HG02938 (cell line): ENCODE results near the gene CDC34.

Experiments
- ATAC-seq: cut with Tn5 transposase; IDR thresholded peaks from one replicate; pipeline ENCODE4 v1.9.1; 2021; ENCODE audit warnings: mild to moderate bottlenecking, moderate library complexity; ENCODE audit not compliant: unreplicated experiment

The CDC34 gene

DNA sequence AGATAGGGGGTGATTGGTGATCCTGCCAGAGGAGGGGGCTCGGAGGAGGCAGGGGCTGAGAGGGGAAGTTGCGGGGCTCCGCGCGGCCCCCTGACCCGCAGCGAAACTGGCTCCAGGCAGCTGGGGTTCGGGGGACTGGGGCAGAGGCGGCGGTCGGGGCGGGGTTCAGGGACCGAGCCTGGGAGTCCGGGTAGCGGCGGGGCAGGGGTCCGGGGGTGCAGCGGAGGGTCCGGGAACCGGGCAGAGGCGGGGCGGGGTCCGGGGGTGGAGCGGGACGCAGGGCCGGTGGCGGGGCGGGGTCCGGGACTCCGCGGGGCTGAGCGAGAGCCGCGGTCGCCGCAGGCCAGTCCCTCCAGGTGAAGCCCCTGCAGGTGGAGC is 34.1 kb upstream of the CDC34 start:
- ATAC-seq = no peak

DNA sequence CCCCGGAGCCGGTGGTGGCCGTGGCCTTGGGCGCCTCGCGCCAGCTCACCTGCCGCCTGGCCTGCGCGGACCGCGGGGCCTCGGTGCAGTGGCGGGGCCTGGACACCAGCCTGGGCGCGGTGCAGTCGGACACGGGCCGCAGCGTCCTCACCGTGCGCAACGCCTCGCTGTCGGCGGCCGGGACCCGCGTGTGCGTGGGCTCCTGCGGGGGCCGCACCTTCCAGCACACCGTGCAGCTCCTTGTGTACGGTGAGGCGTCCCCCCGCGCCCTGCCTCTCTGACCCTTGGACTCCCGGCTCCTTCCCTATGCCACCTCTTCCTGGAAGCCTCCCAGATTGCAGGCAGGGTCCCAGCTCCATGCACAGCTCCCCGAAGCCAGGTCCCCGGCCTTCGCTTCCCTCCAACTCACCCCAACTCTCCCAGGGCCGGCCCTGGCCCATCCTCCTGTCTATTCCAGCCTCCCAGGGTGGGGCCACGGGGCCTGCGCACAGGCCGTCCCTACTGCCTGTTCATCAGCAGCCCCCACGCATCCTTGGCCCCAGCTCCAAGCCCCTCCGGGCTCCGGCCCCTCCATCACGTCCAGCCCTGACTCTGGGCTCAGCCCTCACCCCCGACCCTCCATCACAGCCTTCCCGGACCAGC is 33.6 kb upstream of the CDC34 start:
- no peak for ATAC-seq

DNA sequence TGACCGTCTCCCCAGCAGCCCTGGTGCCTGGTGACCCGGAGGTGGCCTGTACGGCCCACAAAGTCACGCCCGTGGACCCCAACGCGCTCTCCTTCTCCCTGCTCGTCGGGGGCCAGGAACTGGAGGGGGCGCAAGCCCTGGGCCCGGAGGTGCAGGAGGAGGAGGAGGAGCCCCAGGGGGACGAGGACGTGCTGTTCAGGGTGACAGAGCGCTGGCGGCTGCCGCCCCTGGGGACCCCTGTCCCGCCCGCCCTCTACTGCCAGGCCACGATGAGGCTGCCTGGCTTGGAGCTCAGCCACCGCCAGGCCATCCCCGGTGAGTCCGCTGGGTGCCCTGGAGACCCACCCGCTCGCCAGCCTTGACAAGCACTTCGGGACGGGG is 33.1 kb upstream of the CDC34 start:
- ATAC-seq = no peak

DNA sequence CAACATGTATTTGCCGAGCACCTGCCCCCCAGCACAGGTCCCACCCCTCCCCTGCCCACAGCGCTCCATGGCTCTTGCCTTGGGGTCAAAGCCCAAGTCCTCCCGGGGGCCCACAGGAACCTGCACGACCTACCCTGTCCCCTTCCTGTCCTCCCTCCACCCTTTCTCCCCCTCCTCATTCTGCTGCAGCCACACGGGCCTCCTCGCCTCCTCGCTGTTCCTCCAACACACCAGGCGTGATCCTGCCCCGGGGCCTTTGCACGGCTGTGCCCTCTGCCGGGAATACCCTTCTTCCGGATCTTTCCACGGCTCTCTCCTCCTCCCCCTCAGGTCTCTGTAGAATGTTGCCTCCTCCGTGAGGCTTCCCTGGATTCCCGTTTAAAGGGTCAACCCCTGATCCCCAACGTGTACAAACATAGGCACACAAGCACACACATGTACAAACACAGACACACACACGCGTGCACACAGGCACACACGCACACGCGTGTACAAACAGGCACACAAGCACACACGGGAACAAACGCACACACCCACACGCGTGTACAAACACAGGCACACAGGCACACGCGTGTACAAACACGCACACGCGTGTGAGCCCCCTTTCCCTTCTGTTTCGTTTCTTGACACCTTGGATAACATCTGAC is 32.5 kb upstream of the CDC34 start:
- ATAC-seq = no peak

DNA sequence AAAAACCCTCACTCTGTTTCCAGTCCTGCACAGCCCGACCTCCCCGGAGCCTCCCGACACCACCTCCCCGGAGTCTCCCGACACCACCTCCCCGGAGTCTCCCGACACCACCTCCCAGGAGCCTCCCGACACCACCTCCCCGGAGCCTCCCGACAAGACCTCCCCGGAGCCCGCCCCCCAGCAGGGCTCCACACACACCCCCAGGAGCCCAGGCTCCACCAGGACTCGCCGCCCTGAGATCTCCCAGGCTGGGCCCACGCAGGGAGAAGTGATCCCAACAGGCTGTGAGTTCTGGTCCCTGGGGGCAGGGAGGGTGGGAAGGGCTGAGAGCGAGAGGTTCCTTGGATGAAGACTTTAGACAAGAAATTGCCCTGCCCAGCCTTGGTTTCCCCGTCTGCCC is 29.9 kb upstream of the CDC34 start:
- no peak for ATAC-seq

DNA sequence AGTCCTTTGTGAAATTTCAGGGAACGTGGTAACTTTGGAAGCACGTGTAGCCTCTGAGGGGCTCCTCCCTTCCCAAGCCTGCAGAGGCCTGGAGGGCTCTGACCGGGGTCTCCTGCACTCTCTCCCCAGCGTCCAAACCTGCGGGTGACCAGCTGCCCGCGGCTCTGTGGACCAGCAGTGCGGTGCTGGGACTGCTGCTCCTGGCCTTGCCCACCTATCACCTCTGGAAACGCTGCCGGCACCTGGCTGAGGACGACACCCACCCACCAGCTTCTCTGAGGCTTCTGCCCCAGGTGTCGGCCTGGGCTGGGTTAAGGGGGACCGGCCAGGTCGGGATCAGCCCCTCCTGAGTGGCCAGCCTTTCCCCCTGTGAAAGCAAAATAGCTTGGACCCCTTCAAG is 26.9 kb upstream of the CDC34 start:
- ATAC-seq = no peak

DNA sequence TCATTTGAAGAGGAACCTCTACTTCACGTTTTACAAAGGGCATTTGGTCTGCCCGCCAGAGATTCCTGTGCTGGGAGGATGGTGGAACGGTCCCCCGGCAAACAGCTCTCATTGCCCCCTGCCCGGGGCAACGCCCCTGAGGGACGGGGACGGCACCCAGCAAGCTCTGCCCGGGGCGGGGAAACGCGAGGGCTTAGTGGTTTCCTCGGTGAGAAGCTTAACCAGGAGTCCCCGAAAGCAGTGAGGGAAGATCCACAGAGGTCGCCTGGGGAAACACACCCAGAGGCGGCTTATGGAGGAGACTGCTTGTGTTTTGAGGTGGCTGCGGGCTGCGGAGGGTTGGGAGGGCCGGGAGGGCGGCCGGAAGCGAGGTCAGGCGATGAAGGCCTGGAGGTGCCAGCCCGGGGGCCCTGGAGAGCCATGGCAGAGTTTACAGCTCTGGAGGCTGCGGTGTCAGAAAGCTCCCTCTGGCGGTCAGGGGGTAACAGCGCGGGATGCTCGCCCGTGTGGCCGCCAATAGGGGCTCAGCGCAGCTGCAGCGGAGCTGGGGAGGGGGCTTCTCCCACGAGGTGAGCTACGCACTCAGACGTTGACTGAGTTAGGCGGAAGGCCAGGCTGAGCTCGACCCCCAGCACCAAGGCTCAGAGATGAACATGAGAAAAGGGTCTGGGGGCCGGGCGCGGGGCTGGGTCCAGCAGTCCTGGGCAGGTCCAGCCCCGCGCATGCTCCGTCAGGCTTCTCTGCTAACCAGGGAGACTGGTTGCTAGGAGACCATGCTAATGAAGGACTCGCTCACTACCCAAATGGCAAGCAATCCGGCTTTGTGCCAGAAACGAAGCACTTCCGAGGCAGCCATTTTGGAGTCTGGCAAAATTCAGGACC is 24.9 kb upstream of the CDC34 start:
- peak; percentile 58 for ATAC-seq

DNA sequence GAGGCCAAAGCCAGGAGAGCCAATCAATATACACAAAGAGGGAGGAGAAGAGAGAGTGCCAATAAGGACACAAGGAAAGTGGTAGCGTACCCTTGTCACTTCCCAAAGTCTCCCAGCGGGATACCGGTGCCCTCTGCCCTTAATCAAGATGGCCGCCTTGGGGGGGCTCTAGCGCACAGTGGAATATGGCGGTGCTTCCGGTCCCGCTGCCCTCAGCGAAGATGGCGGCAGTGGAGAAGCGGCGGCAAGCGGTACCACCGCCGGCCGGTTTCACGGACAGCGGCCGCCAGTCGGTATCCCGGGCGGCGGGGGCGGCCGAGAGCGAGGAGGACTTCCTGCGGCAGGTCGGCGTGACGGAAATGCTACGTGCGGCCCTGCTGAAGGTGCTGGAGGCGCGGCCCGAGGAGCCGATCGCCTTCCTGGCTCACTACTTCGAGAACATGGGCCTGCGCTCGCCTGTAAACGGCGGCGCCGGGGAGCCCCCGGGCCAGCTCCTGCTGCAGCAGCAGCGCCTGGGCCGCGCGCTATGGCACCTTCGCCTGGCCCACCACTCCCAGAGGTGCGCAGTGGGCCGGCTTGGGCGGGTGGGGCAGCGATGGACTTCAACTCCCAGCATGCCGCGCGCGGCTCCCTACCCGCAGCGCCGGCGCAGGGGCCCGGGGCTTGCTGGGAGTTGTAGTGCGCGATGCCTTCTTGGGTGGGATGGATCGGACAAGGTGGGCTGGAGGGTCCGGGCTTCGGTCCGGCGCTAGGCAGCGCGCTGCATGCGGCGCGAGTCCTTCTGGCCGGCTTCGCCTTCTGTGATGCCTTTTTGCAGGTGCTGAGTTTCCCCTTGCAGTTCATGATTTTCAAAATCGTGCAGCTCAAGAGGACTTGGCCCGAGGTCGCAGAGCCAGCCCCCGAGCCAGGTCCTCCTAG is 24.0 kb upstream of the CDC34 start, which contains the start of gene TPGS1:
TSS of gene TPGS1 (plus strand) at position 212 of the 918 bp plus-strand sequence. CDS start at position 222, 10 bp downstream.
- peak; percentile 51 for ATAC-seq

DNA sequence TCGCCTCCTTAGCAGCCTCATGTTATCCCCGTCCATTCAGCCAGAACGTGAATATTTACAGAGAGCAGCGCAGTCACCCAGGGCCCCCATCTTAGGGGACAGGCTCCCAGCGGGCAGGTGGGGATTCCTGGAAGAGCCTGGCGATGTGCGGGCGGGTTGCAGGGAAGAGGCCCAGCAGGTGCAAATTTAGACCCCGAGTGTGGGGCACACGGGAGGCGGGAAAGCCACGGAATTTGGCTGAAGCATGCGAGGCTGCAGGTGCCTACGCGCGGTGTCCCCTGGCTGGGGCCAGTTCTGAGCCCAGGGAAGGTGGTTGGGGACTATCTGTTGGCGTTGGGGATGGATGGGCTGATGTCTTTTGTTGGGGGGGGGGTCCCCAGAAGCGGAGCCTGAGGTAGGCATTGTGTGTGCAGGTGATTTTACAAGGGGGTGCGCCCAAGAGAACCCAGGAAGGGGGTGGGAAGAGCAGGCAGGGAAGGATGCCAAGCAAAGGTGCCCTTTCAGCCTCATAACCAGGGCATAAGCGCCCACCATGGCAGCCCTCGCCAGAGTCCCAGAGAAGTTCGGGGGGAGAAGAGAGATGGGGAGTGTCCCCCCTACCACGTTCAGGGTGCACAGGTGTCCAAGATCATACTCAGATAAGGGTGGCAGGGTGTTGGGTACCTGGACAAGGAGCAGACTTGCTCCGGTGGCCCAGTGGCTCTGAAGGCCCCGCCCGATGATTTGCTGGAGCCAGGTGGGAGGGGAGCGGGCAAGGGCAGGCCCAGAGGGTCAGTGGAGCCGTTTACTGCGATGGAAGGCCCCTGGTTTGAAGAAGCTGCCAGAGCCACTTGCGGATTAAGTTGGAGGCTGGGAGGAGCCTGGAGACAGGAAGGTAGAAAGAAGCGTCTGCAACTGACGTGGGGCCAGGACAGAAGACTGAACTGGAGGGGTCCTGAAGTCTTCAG is 23.1 kb upstream of the CDC34 start:
- ATAC-seq = no peak

DNA sequence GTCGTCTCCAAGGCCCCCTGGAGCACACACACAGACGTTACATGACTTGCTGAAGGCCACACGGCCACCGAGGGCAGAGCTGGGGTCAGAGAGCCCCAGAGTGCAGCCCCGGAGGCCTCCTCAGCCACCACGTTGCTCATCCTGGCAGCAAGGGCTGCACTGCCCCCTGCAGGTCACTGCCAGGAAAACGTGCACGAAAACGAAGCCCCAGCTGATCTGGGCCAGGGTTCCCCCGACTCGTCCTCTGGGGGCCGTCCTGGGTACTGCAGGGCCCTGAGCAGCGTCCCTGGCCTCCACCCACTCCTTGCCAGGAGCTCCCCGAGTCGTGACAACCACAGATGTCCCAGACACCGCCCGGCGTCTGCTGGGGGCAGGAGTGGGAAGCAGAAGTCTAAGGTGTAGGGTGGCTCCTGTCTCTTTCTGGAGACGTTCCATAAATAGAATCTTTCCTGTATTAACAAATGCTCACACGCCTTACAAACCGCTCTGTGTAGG is 20.9 kb upstream of the CDC34 start:
- ATAC-seq = no peak

DNA sequence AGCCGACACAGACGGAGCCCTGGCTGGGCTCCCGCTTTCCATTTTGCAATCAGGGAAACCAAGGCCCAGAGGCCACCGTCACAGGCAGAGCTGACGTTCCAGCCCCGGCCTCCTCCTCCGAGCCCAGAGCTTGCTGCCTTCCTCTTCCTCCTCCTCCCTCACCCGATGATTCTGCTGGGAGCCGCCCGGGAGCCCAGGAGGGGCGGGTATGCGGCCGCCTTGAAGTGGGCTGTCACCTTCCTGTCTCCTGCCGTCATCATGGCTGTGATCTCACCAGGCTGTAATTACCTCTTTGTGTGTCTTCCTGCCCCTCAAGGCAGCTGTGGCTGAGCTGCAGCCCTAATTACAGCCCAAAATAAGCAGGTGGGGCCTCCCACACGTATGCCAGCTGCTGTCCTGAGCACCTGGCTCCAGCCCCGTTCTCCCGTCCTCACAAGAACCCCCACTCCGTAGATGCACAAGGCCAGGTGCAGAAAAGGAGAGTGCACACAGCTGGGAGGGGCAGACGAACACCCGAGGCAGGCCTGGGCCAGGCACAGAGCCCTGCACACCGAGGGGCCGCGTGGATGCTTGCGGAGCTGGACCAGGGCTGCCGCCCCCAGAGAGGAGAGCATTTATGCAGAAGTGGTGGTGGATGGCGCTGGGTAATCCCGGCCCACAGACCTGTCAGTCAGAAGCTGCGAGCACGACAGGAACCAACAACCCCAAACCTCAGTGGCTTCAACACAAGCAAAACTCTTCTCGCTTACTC is 20.3 kb upstream of the CDC34 start:
- ATAC-seq = no peak

DNA sequence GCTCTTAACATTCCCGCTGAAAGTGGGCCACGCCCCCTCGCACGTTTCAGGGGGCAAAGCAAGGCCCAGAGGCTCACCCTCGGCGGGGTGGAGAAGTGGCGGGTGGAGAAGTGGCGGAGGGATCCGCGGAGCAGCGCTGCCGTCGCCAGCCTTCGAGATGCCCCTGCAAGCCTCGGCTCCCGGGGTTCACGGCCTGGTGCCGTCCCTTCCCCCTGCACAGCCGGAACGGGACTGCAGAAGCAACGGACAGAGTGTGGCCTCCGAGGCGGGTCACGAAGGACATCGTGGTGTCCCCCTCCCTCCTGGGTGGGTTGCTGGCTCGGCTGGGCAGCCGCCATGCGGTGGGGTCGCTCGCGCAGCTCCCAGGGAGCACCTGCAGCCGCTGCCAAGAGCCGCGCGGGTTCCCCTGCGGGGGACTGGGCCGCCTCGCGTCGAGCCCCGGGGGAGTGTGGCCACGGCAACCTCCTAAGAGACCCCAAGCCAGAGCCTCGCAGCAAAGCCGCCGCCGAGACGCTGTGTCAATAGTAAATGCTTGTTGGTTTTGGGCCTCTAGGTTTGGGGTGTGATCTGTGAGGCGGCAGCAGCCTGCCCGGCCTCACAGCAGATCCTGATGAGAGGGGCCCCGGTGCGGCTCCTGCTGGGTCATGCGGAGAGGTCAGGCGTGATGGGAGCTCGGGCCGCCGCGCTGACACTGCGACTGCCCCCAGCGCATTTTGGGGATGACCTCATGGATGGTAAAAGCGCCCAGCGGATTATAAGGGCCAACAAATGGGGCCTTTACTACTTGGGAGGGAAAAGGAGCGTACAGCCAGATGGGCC is 18.8 kb upstream of the CDC34 start:
- no peak for ATAC-seq

DNA sequence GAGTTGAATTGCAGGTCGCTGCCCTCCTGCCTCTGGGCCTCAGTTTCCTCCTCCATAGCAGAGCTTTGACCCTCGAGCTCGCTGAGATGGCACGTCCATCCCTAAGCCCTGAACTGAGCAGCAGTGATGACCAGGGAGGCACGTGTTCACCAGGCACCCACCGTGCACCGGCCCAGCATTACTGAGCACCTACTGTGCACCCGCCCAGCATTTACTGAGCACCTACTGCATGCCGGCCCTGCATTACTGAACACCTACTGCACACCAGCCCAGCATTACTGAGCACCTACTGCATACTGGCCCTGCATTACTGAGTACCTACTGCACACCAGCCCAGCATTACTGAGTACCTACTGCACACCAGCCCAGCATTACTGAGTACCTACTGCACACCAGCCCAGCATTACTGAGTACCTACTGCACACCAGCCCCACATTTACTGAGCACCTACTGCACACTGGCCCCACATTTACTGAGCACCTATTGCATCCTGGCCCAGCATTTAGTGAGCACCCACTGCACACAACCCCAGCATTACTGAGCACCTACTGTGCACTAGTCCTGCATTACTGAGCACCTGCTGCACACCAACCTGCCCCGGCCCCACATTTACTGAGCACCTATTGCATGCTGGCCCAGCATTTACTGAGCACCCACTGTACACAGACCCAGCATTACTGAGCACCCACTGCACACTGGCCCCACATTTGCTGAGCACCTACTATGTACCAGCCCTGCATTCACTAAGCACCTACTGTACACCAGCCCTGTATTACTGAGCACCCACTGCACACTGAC is 18.0 kb upstream of the CDC34 start:
- ATAC-seq = no peak

DNA sequence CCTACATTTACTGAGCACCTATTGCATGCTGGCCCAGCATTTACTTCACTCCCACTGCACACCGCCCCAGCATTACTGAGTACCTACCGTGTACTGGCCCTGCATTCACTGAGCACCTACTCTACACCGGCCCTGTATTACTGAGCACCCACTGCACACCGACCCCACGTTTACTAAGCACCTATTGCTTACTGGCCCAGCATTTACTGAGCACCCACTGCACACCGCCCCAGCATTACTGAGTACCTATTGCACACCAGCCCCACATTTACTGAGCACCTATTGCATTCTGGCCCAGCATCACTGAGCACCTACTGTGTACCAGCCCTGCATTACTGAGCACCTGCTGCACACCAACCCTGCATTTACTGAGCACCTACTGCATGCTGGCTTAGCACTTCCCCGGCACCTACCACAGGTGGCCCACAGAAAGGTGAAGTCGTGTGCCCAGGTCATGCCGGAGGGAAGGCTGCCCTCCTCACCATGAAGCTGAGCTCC is 17.3 kb upstream of the CDC34 start:
- ATAC-seq = no peak

DNA sequence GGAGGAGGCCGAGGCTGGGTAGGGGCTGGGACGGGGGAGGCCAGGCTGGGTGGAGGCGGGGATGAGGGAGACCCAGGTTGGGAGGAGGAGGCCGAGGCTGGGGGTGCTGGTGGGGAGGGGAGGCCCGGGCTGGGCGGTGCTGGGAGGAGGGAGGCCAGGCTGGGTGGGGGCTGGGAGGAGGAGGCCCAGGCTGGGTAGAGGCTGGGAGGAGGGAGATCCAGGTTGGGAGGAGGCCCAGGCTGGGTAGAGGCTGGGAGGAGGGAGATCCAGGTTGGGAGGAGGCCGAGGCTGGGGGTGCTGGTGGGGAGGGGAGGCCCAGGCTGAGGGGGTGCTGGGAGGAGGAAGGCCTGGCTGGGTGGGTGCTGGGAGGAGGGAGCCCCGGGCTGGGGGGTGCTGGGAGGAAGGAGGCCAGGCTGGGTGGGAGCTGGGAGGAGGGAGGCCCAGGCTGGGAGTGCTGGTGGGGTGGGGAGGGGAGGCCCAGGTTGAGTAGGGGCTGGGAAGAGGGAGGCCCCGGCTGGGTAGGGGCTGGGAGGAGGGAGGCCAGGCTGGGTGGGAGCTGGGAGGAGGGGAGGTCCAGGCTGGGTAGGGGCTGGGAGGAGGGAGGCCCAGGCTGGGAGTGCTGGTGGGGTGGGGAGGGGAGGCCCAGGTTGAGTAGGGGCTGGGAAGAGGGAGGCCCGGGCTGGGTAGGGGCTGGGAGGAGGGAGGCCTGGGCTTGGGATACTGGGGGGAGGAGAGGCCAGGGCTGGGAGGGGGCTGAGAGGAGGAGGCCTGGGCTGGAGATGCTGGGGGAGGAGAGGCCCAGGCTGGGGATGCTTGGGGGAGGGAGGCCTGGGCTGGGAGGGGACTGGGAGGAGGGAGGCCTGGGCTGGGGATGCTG is 13.6 kb upstream of the CDC34 start:
- ATAC-seq = no peak

DNA sequence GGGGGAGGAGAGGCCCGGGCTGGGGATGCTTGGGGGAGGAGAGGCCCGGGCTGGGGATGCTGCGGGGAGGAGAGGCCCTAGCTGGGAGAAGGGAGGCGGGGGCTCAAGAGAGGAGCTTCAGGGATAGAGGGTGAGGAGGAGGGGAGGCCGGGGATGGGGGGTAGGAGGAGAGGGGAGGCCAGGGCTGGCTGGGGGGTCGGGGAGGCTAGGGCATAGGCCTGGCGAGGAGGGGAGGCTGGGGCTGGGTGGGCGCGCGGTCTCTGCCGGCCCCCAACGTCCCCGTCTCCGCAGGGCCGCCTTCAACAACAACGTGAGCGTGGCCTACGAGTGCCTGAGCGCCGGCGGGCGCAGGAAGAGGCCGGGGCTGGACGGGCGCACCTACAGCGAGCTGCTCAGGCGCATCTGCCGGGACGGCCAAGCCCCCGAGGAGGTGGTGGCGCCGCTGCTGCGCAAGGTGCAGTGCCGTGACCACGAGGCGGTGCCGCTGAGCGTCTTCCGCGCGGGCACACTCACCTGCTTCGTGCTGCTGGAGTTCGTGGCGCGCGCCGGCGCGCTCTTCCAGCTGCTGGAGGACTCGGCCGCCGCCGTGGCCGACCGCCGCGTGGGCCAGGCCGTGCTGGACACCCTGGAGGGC is 12.8 kb upstream of the CDC34 start:
- ATAC-seq = no peak
